Raji (cell line): ENCODE data around the gene PHOSPHO2.

ENCODE experiments used
- POLR2A ChIP-seq: IDR thresholded peaks from 2 replicates; pipeline ENCODE4 v1.6.1; 2011; ENCODE audit warnings: low read depth, low read length, control low read depth; ENCODE audit not compliant: insufficient read depth

The PHOSPHO2 gene

GRCh38 chr2:169694113-169694893 is at the start of gene PHOSPHO2, which contains the start of gene CFAP210:
Gene PHOSPHO2, plus strand, starts transcription at chr2:169694469. Its CDS starts 6,503 bp downstream, at chr2:169700972.
Gene CFAP210, minus strand, starts transcription at chr2:169694405. Its CDS starts 78 bp downstream, at chr2:169694327.
- TF ChIP-seq POLR2A = peak; percentile 96

- no peak for TF ChIP-seq POLR2A
Measured at GRCh38 chr2:169647496-169647895, 46.8 kb upstream of the PHOSPHO2 start.

GRCh38 chr2:169649278-169649677 is 45.0 kb upstream of the PHOSPHO2 start:
- no peak for TF ChIP-seq POLR2A

GRCh38 chr2:169653636-169654035 is 40.6 kb upstream of the PHOSPHO2 start:
- TF ChIP-seq POLR2A = no peak

GRCh38 chr2:169656164-169656563 is 38.1 kb upstream of the PHOSPHO2 start:
- no peak for TF ChIP-seq POLR2A

- no peak for TF ChIP-seq POLR2A
Measured at GRCh38 chr2:169658877-169659276, 35.4 kb upstream of the PHOSPHO2 start.

- no peak for TF ChIP-seq POLR2A
Measured at GRCh38 chr2:169659320-169659719, 34.9 kb upstream of the PHOSPHO2 start.

- no peak for TF ChIP-seq POLR2A
Measured at GRCh38 chr2:169661265-169661664, 33.0 kb upstream of the PHOSPHO2 start.

GRCh38 chr2:169662744-169663143 is 31.5 kb upstream of the PHOSPHO2 start:
- no peak for TF ChIP-seq POLR2A

- TF ChIP-seq POLR2A = no peak
Measured at GRCh38 chr2:169663247-169663646, 31.0 kb upstream of the PHOSPHO2 start.

GRCh38 chr2:169664600-169664977 is 29.7 kb upstream of the PHOSPHO2 start:
- no peak for TF ChIP-seq POLR2A

- TF ChIP-seq POLR2A = no peak
Measured at GRCh38 chr2:169664978-169665930, 29.0 kb upstream of the PHOSPHO2 start.

GRCh38 chr2:169667583-169667982 is 26.7 kb upstream of the PHOSPHO2 start:
- TF ChIP-seq POLR2A = no peak

GRCh38 chr2:169670215-169670651 is 24.0 kb upstream of the PHOSPHO2 start:
- no peak for TF ChIP-seq POLR2A

GRCh38 chr2:169670937-169671336 is 23.3 kb upstream of the PHOSPHO2 start:
- TF ChIP-seq POLR2A = no peak

GRCh38 chr2:169672406-169672805 is 21.9 kb upstream of the PHOSPHO2 start:
- no peak for TF ChIP-seq POLR2A
